ENCODE data around the gene ZMYND11.
"Not testable (repeated sequence)": the region's sequence is repeated elsewhere in the genome, so short reads cannot be mapped to it uniquely, and the experiment has no call there.

Gene ZMYND11

GRCh38 chr10:251982-252582 is 116.8 kb downstream of the ZMYND11 start:
- DNase-seq = no peak

- DNase-seq = no peak
These were observed 125.7 kb downstream of the ZMYND11 start for GRCh38 chr10:260819-261429.

GRCh38 chr10:264160-265073 is 129.2 kb downstream of the ZMYND11 start:
- not testable (repeated sequence) for DNase-seq

- DNase-seq = not testable (repeated sequence)
These were observed 129.8 kb downstream of the ZMYND11 start for GRCh38 chr10:265074-265440.

- DNase-seq = not testable (repeated sequence)
These were observed 130.7 kb downstream of the ZMYND11 start for GRCh38 chr10:265816-266588.

- DNase-seq = no peak
These were observed 131.7 kb downstream of the ZMYND11 start for GRCh38 chr10:266974-267425.

- no peak for DNase-seq
These were observed 132.4 kb downstream of the ZMYND11 start for GRCh38 chr10:267705-268104.

GRCh38 chr10:269440-270074 is 134.3 kb downstream of the ZMYND11 start:
- DNase-seq = no peak

- no peak for DNase-seq
These were observed 135.9 kb downstream of the ZMYND11 start for GRCh38 chr10:271201-271600.

GRCh38 chr10:271722-272121 is 136.5 kb downstream of the ZMYND11 start:
- DNase-seq = no peak

GRCh38 chr10:273088-273487 is 137.8 kb downstream of the ZMYND11 start:
- no peak for DNase-seq

GRCh38 chr10:274866-275265 is 139.6 kb downstream of the ZMYND11 start:
- DNase-seq = no peak

GRCh38 chr10:275680-276079 is 140.4 kb downstream of the ZMYND11 start:
- no peak for DNase-seq

- DNase-seq = no peak
These were observed 142.7 kb downstream of the ZMYND11 start for GRCh38 chr10:277963-278362.

- no peak for DNase-seq
These were observed 143.5 kb downstream of the ZMYND11 start for GRCh38 chr10:278707-279106.

- DNase-seq = no peak
These were observed 144.0 kb downstream of the ZMYND11 start for GRCh38 chr10:279232-279631.

GRCh38 chr10:279655-280054 is 144.4 kb downstream of the ZMYND11 start:
- no peak for DNase-seq

- no peak for DNase-seq
These were observed 147.3 kb downstream of the ZMYND11 start for GRCh38 chr10:282294-283139.

- no peak for DNase-seq
These were observed 147.9 kb downstream of the ZMYND11 start for GRCh38 chr10:283140-283479.

- DNase-seq = no peak
These were observed 148.7 kb downstream of the ZMYND11 start for GRCh38 chr10:283916-284356.

- DNase-seq = no peak
These were observed 150.0 kb downstream of the ZMYND11 start for GRCh38 chr10:285216-285615.
